ENCODE data around the gene MYBBP1A.

MYBBP1A gene

GRCh38 chr17:4510618-4510941 is 44.6 kb downstream of the MYBBP1A start:
- Histone ChIP-seq H3K9ac (ENCODE audit: low read depth in 1 of 2, low read length in 2 of 2) (no peak overlapping the region), H3K9me3 (ENCODE audit: control insufficient read depth in 1 of 2, low read length in 2 of 2) (no peaks in the 10 kb centered on the region), H3K27me3 (ENCODE audit: control insufficient read depth in 1 of 2, insufficient read depth in 2 of 2, low read length in 2 of 2) (no peaks in the 10 kb centered on the region), H3K36me3 (ENCODE audit: control insufficient read depth in 1 of 2, insufficient read depth in 2 of 2, low read length in 2 of 2) (no peaks in the 10 kb centered on the region), H3K4me3 (ENCODE audit: low read depth in 1 of 2, low read length in 2 of 2) (no peak overlapping the region), H3K27ac (ENCODE audit: low read depth, low read length) (no peak overlapping the region), H3K4me1 (ENCODE audit: control insufficient read depth in 1 of 2, insufficient read depth in 2 of 2, low read length in 2 of 2) (peaks cover 47 to 73% of the 10 kb centered on the region in 2 donors)

DNA sequence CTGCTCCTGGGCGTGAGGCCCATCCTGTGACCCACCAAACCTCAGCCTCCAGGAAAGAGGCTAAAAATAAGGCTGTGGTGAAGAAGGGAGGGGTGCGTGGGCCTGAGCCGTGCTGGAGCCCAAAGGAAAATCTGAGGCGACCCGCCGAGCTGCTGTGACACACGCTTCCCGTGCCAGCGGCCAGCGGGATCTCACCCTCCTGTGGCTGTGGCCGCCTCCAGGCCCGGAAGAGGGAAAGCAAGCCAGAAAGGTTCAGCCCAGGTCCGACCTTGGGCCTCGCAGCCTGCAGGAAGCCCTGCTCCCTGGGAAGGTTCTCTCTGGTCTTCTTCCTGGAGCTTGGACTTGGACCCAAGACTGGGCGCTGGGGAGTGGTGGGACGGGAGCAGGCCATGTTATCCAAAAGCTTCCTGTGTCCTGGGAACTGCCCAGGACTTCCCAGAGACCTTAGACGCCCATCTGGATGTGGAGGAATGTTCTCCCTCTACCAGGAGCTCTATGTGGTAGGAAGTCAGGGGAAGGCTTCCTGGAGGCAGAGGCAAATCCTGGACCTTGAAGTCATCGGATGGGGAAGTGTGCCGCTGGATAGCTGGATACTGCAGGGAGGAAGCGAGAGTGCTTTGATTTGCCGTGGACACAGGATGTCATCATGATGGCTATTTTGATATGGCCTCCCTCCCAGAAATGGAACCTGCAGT is 45.1 kb downstream of the MYBBP1A start:
- Histone ChIP-seq H3K4me3 (ENCODE audit: low read depth in 1 of 2, low read length in 2 of 2) (no peak overlapping the region), H3K36me3 (ENCODE audit: control insufficient read depth in 1 of 2, insufficient read depth in 2 of 2, low read length in 2 of 2) (no peaks in the 10 kb centered on the region), H3K9me3 (ENCODE audit: control insufficient read depth in 1 of 2, low read length in 2 of 2) (no peaks in the 10 kb centered on the region), H3K9ac (ENCODE audit: low read depth in 1 of 2, low read length in 2 of 2) (no peak overlapping the region), H3K27ac (ENCODE audit: low read depth, low read length) (no peak overlapping the region), H3K4me1 (ENCODE audit: control insufficient read depth in 1 of 2, insufficient read depth in 2 of 2, low read length in 2 of 2) (peaks cover 43 to 69% of the 10 kb centered on the region in 2 donors), H3K27me3 (ENCODE audit: control insufficient read depth in 1 of 2, insufficient read depth in 2 of 2, low read length in 2 of 2) (no peaks in the 10 kb centered on the region)

GRCh38 chr17:4509401-4509800 is 45.8 kb downstream of the MYBBP1A start:
- Histone ChIP-seq H3K27me3 (ENCODE audit: control insufficient read depth in 1 of 2, insufficient read depth in 2 of 2, low read length in 2 of 2) (no peaks in the 10 kb centered on the region), H3K36me3 (ENCODE audit: control insufficient read depth in 1 of 2, insufficient read depth in 2 of 2, low read length in 2 of 2) (no peaks in the 10 kb centered on the region), H3K4me3 (ENCODE audit: low read depth in 1 of 2, low read length in 2 of 2) (no peak overlapping the region), H3K4me1 (ENCODE audit: control insufficient read depth in 1 of 2, insufficient read depth in 2 of 2, low read length in 2 of 2) (peaks cover 38 to 69% of the 10 kb centered on the region in 2 donors), H3K27ac (ENCODE audit: low read depth, low read length) (no peak overlapping the region), H3K9me3 (ENCODE audit: control insufficient read depth in 1 of 2, low read length in 2 of 2) (no peaks in the 10 kb centered on the region), H3K9ac (ENCODE audit: low read depth in 1 of 2, low read length in 2 of 2) (no peak overlapping the region)

DNA sequence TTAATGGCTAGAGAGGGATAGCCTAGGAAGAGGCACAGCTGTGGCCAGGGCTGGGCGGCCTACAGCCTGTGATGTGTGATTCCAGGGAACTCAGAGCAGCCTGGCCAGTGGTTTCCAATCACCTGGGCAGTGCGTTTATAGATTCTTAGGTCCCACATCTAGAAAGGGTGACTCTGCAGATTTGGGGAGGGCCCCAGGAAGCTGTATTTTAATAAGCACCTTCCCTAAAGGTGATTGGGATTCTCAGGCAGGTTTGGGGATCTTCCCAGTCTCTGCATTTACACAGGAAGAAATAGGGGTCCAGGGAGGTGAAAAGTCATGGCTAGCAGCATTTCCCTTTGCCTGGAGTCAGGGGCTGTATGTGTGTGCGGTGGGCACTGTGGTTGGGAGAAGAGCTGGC is 47.0 kb downstream of the MYBBP1A start:
- H3K9ac ChIP-seq (ENCODE audit: low read depth in 1 of 2, low read length in 2 of 2): no peak overlapping the region
- peaks cover 44 to 73% of the 10 kb centered on the region in 2 donors for H3K4me1 ChIP-seq (ENCODE audit: control insufficient read depth in 1 of 2, insufficient read depth in 2 of 2, low read length in 2 of 2)
- H3K27me3 ChIP-seq (ENCODE audit: control insufficient read depth in 1 of 2, insufficient read depth in 2 of 2, low read length in 2 of 2): no peaks in the 10 kb centered on the region
- H3K4me3 ChIP-seq (ENCODE audit: low read depth in 1 of 2, low read length in 2 of 2): no peak overlapping the region
- H3K36me3 ChIP-seq (ENCODE audit: control insufficient read depth in 1 of 2, insufficient read depth in 2 of 2, low read length in 2 of 2): no peaks in the 10 kb centered on the region
- no peaks in the 10 kb centered on the region for H3K9me3 ChIP-seq (ENCODE audit: control insufficient read depth in 1 of 2, low read length in 2 of 2)
- no peak overlapping the region for H3K27ac ChIP-seq (ENCODE audit: low read depth, low read length)

GRCh38 chr17:4507361-4508111 is 47.6 kb downstream of the MYBBP1A start:
- Histone ChIP-seq H3K27ac (ENCODE audit: low read depth, low read length) (no peak overlapping the region), H3K36me3 (ENCODE audit: control insufficient read depth in 1 of 2, insufficient read depth in 2 of 2, low read length in 2 of 2) (no peaks in the 10 kb centered on the region), H3K27me3 (ENCODE audit: control insufficient read depth in 1 of 2, insufficient read depth in 2 of 2, low read length in 2 of 2) (no peaks in the 10 kb centered on the region), H3K9me3 (ENCODE audit: control insufficient read depth in 1 of 2, low read length in 2 of 2) (no peaks in the 10 kb centered on the region), H3K9ac (ENCODE audit: low read depth in 1 of 2, low read length in 2 of 2) (no peak overlapping the region), H3K4me3 (ENCODE audit: low read depth in 1 of 2, low read length in 2 of 2) (no peak overlapping the region), H3K4me1 (ENCODE audit: control insufficient read depth in 1 of 2, insufficient read depth in 2 of 2, low read length in 2 of 2) (peaks cover 45 to 75% of the 10 kb centered on the region in 2 donors)

DNA sequence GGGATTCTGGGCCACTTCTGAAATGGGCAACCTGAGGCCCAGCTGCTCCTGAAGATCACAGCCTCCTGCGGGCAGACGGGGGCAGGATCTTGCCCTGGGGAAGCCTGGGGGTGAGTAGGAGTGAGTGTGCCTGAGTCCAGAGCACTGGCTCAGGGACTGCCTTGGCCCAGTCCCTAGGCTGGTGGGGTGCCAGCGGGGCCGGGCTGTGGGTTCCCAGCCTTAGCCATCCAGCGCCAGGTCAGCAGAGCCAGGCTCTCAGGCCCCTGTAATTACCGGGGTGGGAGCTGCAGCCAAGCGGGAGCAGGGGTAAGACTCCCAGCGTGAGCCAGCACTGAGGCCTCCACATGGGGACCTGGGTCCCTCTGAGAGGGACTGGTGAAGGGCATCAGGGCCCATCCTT is 48.3 kb downstream of the MYBBP1A start:
- H3K36me3 ChIP-seq (ENCODE audit: control insufficient read depth in 1 of 2, insufficient read depth in 2 of 2, low read length in 2 of 2): no peaks in the 10 kb centered on the region
- H3K9me3 ChIP-seq (ENCODE audit: control insufficient read depth in 1 of 2, low read length in 2 of 2): no peaks in the 10 kb centered on the region
- H3K4me1 ChIP-seq (ENCODE audit: control insufficient read depth in 1 of 2, insufficient read depth in 2 of 2, low read length in 2 of 2): peaks cover 41 to 73% of the 10 kb centered on the region in 2 donors
- no peaks in the 10 kb centered on the region for H3K27me3 ChIP-seq (ENCODE audit: control insufficient read depth in 1 of 2, insufficient read depth in 2 of 2, low read length in 2 of 2)
- H3K9ac ChIP-seq (ENCODE audit: low read depth in 1 of 2, low read length in 2 of 2): no peak overlapping the region
- H3K4me3 ChIP-seq (ENCODE audit: low read depth in 1 of 2, low read length in 2 of 2): no peak overlapping the region
- H3K27ac ChIP-seq (ENCODE audit: low read depth, low read length): no peak overlapping the region

- no peaks in the 10 kb centered on the region for H3K36me3 ChIP-seq (ENCODE audit: control insufficient read depth in 1 of 2, insufficient read depth in 2 of 2, low read length in 2 of 2)
- peaks cover 36 to 72% of the 10 kb centered on the region in 2 donors for H3K4me1 ChIP-seq (ENCODE audit: control insufficient read depth in 1 of 2, insufficient read depth in 2 of 2, low read length in 2 of 2)
- H3K9me3 ChIP-seq (ENCODE audit: control insufficient read depth in 1 of 2, low read length in 2 of 2): no peaks in the 10 kb centered on the region
- H3K27ac ChIP-seq (ENCODE audit: low read depth, low read length): no peak overlapping the region
- H3K9ac ChIP-seq (ENCODE audit: low read depth in 1 of 2, low read length in 2 of 2): no peak overlapping the region
- H3K27me3 ChIP-seq (ENCODE audit: control insufficient read depth in 1 of 2, insufficient read depth in 2 of 2, low read length in 2 of 2): no peaks in the 10 kb centered on the region
- H3K4me3 ChIP-seq (ENCODE audit: low read depth in 1 of 2, low read length in 2 of 2): no peak overlapping the region
These were observed 48.9 kb downstream of the MYBBP1A start for GRCh38 chr17:4506175-4506813.

DNA sequence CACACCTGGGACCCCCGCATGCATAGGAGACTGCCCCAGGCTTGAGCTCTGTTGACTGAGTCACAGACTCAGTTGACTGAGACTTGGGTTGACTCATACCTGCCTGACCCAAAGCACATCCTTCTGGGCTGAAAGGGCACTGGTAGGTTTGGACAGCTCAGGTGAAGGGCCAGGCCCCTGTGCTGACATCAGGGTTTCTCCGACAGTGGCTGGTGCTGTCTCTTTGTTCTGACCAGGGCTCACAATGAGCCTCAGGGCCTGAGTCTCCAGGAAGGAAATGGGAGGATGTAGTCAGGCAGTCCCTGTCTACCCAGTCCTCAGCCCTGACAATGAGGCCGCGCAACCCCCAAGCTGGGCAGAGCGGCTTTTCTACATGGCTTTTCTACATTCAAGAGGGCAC is 50.0 kb downstream of the MYBBP1A start:
- Histone ChIP-seq H3K9me3 (ENCODE audit: control insufficient read depth in 1 of 2, low read length in 2 of 2) (no peaks in the 10 kb centered on the region), H3K4me1 (ENCODE audit: control insufficient read depth in 1 of 2, insufficient read depth in 2 of 2, low read length in 2 of 2) (peaks cover 48 to 77% of the 10 kb centered on the region in 2 donors), H3K27me3 (ENCODE audit: control insufficient read depth in 1 of 2, insufficient read depth in 2 of 2, low read length in 2 of 2) (peaks cover 0 to 3% of the 10 kb centered on the region in 2 donors), H3K9ac (ENCODE audit: low read depth in 1 of 2, low read length in 2 of 2) (no peak overlapping the region), H3K36me3 (ENCODE audit: control insufficient read depth in 1 of 2, insufficient read depth in 2 of 2, low read length in 2 of 2) (no peaks in the 10 kb centered on the region), H3K4me3 (ENCODE audit: low read depth in 1 of 2, low read length in 2 of 2) (no peak overlapping the region), H3K27ac (ENCODE audit: low read depth, low read length) (no peak overlapping the region)

GRCh38 chr17:4504188-4504587 is 51.0 kb downstream of the MYBBP1A start:
- H3K27ac ChIP-seq (ENCODE audit: low read depth, low read length): no peak overlapping the region
- no peaks in the 10 kb centered on the region for H3K9me3 ChIP-seq (ENCODE audit: control insufficient read depth in 1 of 2, low read length in 2 of 2)
- H3K36me3 ChIP-seq (ENCODE audit: control insufficient read depth in 1 of 2, insufficient read depth in 2 of 2, low read length in 2 of 2): no peaks in the 10 kb centered on the region
- peaks cover 46 to 75% of the 10 kb centered on the region in 2 donors for H3K4me1 ChIP-seq (ENCODE audit: control insufficient read depth in 1 of 2, insufficient read depth in 2 of 2, low read length in 2 of 2)
- H3K27me3 ChIP-seq (ENCODE audit: control insufficient read depth in 1 of 2, insufficient read depth in 2 of 2, low read length in 2 of 2): peaks cover 0 to 6% of the 10 kb centered on the region in 2 donors
- H3K4me3 ChIP-seq (ENCODE audit: low read depth in 1 of 2, low read length in 2 of 2): no peak overlapping the region
- H3K9ac ChIP-seq (ENCODE audit: low read depth in 1 of 2, low read length in 2 of 2): no peak overlapping the region

- H3K9me3 ChIP-seq (ENCODE audit: control insufficient read depth in 1 of 2, low read length in 2 of 2): no peaks in the 10 kb centered on the region
- peaks cover 41 to 68% of the 10 kb centered on the region in 2 donors for H3K4me1 ChIP-seq (ENCODE audit: control insufficient read depth in 1 of 2, insufficient read depth in 2 of 2, low read length in 2 of 2)
- H3K9ac ChIP-seq (ENCODE audit: low read depth in 1 of 2, low read length in 2 of 2): no peak overlapping the region
- H3K36me3 ChIP-seq (ENCODE audit: control insufficient read depth in 1 of 2, insufficient read depth in 2 of 2, low read length in 2 of 2): no peaks in the 10 kb centered on the region
- H3K4me3 ChIP-seq (ENCODE audit: low read depth in 1 of 2, low read length in 2 of 2): no peak overlapping the region
- peaks cover 0 to 6% of the 10 kb centered on the region in 2 donors for H3K27me3 ChIP-seq (ENCODE audit: control insufficient read depth in 1 of 2, insufficient read depth in 2 of 2, low read length in 2 of 2)
- no peak overlapping the region for H3K27ac ChIP-seq (ENCODE audit: low read depth, low read length)
These were observed 51.7 kb downstream of the MYBBP1A start for GRCh38 chr17:4503283-4504025.
